Hematopoietic multipotent progenitor cell treated with erythropoietin and hydrocortisone succinate and interleukin-3 and kit ligand, for 6 days (in vitro differentiated cells): ENCODE results near the gene SLC25A25.
A peak's percentile ranks its signal among the peaks of the same experiment; 100 is the strongest.
"Not testable (repeated sequence)": the region's sequence is repeated elsewhere in the genome, so short reads cannot be mapped to it uniquely, and the experiment has no call there.

Experiments used
- DNase-seq: peaks from one replicate; pipeline ENCODE4 v3.0.0-alpha.2; 2015

The SLC25A25 gene

GRCh38 chr9:128098297-128099230 lies 30.5 kb downstream of the SLC25A25 start:
- DNase-seq = peak; percentile 97

GRCh38 chr9:128099231-128099931 lies 31.3 kb downstream of the SLC25A25 start:
- DNase-seq = no peak

- DNase-seq = no peak
Observed at GRCh38 chr9:128099932-128100491, 32.0 kb downstream of the SLC25A25 start.

GRCh38 chr9:128100581-128100980 lies 32.5 kb downstream of the SLC25A25 start:
- DNase-seq = no peak

GRCh38 chr9:128101231-128101661 lies 33.2 kb downstream of the SLC25A25 start:
- no peak for DNase-seq

- no peak for DNase-seq
Observed at GRCh38 chr9:128101690-128102089, 33.7 kb downstream of the SLC25A25 start.

GRCh38 chr9:128102196-128102595 lies 34.2 kb downstream of the SLC25A25 start:
- no peak for DNase-seq

GRCh38 chr9:128102861-128103588 lies 35.0 kb downstream of the SLC25A25 start:
- DNase-seq = no peak

- DNase-seq = no peak
Observed at GRCh38 chr9:128103589-128103962, 35.5 kb downstream of the SLC25A25 start.

GRCh38 chr9:128104171-128104618 lies 36.2 kb downstream of the SLC25A25 start:
- DNase-seq = no peak

GRCh38 chr9:128105538-128106175 lies 37.6 kb downstream of the SLC25A25 start:
- DNase-seq = no peak

- no peak for DNase-seq
Observed at GRCh38 chr9:128106181-128106939, 38.3 kb downstream of the SLC25A25 start.

- DNase-seq = no peak
Observed at GRCh38 chr9:128106940-128107467, 39.0 kb downstream of the SLC25A25 start.

GRCh38 chr9:128107468-128108268 lies 39.6 kb downstream of the SLC25A25 start:
- DNase-seq = no peak

- no peak for DNase-seq
Observed at GRCh38 chr9:128108269-128109049, 40.4 kb downstream of the SLC25A25 start.

- no peak for DNase-seq
Observed at GRCh38 chr9:128109050-128109709, 41.1 kb downstream of the SLC25A25 start.

- DNase-seq = not testable (repeated sequence)
Observed at GRCh38 chr9:128111726-128112125, 43.7 kb downstream of the SLC25A25 start.

GRCh38 chr9:128113526-128114325 lies 45.7 kb downstream of the SLC25A25 start:
- DNase-seq = no peak
